Activated CD4-positive, alpha-beta T cell treated with anti-CD3 and anti-CD28 coated beads, Interleukin-2, amount 50 U/mL, for 48 hours (primary cell): ENCODE results near the gene MYLIP.

ENCODE experiments used
- DNase-seq, 2 experiments: peaks; one replicate each; pipeline ENCODE4 v3.0.0-alpha.2; 2020

Gene MYLIP

GRCh38 chr6:16145038-16145437 is 16.2 kb downstream of the MYLIP start:
- no peak for DNase-seq

- no peak for DNase-seq
Measured at GRCh38 chr6:16146028-16146427, 17.1 kb downstream of the MYLIP start.

DNA sequence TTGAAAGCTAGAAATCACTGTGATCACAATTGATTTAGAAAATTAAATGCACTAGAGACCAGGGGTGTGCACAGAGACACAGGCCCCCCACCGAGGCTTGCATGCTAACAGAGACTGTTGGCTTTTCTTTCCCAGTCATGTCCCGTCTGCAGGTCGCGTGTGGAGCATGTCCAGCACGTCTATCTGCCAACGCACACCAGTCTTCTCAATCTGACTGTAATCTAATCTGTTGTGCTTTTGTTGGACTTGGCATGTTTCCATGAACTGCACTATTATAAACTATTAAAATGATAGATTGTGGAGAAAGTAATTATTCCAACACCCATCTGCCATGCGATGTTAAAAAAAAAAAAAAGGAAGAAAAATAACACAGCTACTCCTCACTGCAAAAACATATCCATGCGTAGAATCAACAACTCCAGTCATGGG is 17.7 kb downstream of the MYLIP start:
- no peak for DNase-seq

GRCh38 chr6:16148498-16148897 is 19.6 kb downstream of the MYLIP start:
- DNase-seq, result no peak

- no peak for DNase-seq
Measured at GRCh38 chr6:16149305-16149704, 20.4 kb downstream of the MYLIP start.

DNA sequence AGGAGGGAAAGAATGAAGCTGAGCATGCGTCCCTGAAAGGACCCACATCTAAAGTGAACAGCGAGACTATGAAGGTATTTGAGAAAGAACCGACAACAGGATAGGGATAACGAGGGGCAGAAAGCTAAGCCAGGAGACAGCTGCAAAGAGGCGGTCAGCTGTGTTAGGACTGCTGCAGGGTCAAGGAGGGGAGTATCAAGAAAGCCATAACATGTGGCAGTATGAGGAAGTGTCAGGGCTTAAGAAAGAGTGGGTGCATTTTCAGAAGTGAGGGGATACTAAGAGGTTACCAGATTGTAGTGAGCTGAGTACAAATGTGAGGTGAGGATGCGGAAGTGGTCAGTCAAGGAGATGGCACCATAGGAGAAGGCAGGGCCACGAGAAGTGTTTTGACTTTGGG is 21.2 kb downstream of the MYLIP start:
- DNase-seq, result no peak

DNA sequence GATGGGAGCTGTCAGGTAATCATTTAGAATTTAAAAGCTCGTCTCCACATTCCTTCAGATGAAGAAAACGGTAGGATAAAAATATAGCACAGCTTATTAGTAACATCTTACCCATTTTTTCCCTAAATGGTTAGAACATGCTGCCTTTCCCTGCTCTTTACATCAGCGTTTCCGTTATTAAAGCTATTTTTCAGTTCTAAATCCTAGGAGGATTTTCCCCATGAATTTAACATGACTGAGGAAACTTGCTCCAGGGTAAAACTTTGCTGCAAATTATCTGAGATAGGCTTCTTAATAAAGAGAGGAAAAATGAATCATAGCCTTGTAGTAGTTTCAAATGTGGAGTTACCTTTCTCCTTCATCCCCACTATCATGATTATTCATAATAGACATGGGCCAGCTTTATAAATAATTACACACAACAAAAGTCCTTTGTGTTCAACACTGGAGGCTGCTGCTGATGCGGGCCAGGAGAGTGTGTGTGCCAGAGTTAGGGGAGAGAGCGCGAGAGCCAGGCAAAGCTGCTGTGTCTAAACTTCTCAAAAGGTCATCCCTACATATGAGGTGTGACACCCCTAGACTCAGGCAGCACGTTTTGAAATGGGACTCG is 24.4 kb downstream of the MYLIP start:
- no peak for DNase-seq

GRCh38 chr6:16154904-16155303 is 26.0 kb downstream of the MYLIP start:
- no peak for DNase-seq

GRCh38 chr6:16157492-16157891 is 28.6 kb downstream of the MYLIP start:
- DNase-seq, result no peak

- DNase-seq, result no peak
Measured at GRCh38 chr6:16157909-16158308, 29.0 kb downstream of the MYLIP start.

GRCh38 chr6:16158943-16159557 is 30.2 kb downstream of the MYLIP start:
- DNase-seq, result no peak

GRCh38 chr6:16160794-16161193 is 31.9 kb downstream of the MYLIP start:
- DNase-seq, result no peak

GRCh38 chr6:16162003-16162402 is 33.1 kb downstream of the MYLIP start:
- DNase-seq, result no peak

- no peak for DNase-seq
Measured at GRCh38 chr6:16163066-16163465, 34.2 kb downstream of the MYLIP start.

DNA sequence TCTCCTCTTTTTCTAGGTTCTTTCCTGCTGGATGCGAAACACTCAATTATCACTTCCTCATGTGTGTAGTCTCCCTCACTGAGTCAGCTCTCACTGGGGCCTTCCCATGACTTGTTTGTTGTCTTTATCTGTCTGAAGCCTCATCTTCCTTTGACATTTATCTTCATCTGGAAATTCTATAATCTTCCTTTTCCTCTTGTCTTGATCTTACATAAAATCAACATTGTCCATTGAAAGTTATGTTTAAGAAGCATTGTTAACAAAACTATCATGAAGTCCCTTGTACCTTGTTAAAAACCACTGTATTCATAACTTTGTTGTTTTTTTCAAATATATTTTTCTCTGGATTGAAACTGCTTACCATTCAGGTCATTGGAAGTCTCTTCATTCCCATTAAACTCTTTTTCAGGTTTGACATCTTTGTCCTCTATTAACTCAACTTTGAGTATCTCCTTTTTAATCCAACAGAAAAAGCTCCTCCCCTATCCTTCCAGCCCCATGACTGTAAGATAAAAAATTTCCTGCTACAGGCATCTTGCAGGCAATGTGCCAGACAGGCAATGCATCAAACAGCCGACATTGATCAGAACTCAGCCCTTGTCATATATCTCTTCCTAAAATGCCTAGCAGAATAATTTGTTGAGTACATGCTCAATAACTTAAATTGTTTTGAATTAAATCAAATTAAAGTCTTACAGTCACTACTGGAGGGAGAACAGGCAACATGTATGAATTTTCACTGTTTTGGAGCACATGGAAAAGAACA is 34.8 kb downstream of the MYLIP start:
- DNase-seq, result no peak

DNA sequence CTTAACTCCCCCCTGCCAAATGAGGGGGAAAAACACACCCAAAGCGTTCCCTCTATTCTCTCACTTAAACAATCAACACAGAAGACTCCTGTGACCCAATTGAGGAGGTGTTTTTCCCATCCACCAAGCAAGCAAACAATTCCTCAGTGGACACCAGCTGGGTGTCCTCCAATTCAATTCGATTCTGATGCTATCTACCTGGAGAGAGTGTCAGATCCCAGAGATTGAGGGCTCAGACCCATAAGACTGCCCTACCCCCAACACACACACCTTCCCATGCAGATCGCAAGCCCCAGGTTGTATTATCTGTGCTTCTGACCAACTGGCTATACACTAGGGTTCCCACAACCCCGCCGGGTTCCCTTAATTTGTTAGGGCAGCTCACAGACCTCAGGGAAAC is 36.8 kb downstream of the MYLIP start:
- no peak for DNase-seq

DNA sequence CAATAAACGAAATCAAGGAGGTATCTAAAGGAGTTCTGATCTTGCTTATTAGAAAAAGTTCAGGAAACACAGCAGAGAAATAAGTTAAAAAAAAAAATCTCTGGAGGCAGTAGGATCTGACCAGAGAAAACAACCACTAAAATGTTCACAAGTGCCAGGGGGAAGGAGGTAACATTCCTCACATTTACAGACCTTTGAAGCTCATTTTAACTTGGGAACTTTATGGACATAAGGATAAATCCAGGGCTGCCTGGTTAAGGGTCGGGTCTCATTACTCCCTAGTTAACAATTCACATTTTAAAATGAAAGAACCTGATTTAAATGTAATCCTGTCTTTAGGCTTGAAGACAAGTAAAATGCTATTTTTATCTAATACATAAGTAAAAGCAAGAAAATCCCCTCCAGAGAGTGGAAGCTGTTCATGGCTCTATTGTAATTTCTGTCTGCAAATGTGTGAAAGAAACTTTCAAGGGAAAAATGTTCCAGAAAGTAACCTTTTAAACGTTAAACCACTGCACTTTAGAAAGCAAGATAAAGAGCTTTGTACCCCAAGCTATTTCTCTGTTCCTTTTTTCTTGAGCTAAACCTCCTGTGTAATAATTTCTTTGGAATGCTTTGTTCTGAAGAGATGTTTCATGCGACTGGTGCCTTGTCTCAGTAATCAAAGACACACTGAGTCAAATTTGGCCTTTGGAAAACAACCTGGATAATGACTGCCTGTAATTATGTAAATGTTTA is 38.2 kb downstream of the MYLIP start:
- DNase-seq, result no peak

DNA sequence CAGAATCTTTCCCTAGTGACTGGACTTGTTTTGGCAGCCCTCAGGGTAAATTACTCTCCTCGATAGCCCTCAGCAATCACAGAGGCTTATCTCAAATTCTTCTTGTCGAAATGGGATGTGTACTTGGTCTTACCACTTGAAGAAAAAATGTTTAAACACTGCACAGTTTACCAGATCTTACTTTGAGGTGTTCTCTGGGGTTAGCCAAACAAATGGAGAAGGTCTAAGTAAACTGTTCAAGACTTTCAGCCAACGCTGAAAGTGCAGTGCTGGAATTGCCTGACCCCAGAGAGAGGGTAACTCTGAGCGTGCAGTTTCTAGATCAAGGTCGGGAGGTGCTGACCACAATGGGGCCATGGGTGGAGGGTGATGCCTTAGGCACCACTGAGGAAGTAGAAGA is 39.2 kb downstream of the MYLIP start:
- DNase-seq, result no peak

GRCh38 chr6:16168858-16169257 is 40.0 kb downstream of the MYLIP start:
- no peak for DNase-seq

DNA sequence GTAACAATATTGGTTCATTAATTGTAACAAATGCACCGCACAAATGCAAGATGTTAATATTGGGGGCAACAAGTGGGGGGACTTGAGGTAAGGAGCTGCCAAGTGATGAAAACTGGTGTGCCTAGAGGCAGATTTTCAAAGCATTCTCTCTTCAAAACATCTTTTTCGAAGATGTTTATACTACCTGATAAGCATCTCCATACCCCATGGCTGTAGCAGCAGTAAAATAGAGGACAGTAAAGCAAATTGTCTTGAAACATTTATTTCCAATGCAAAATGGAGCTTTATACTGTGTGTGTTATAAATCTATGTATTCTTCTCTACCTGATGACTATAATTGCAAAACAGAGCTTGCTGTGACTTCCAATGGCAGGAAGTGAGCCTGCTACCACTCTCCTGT is 42.5 kb downstream of the MYLIP start:
- DNase-seq, result no peak

DNA sequence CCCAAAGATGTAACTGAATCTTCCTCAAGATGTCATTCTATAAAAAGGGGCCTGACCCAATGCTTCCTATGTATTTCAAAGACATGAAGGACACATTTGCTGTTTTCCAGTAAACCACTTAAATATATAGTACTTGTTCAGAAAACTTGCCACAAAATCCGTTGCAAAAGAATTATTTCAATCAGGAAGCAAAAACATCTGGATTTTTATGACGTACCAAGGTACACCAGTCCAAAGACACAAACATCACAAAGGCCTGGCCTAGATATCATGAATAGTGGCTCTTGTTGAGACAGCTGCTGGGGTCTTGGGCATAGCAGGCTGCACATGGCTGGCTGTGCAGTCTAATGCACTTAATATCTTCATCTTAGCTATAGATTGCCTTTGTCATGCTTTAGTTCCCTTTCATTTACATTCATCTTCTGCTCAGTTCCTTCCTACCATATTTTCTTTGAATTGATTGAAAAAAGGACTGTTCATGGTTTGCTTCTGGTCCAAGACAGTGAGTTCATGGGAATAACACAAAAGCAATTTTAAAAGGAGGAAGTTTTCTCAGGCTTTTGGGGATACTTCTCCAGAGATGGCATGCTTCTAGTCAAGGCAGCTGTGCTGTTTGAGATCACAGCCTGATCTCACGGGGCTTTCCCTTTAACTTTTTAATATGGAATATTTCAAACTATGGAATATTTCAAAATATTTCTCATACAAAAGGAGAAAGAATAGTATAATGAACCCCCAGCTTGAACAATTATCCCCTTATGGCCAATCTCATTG is 44.5 kb downstream of the MYLIP start:
- no peak for DNase-seq

DNA sequence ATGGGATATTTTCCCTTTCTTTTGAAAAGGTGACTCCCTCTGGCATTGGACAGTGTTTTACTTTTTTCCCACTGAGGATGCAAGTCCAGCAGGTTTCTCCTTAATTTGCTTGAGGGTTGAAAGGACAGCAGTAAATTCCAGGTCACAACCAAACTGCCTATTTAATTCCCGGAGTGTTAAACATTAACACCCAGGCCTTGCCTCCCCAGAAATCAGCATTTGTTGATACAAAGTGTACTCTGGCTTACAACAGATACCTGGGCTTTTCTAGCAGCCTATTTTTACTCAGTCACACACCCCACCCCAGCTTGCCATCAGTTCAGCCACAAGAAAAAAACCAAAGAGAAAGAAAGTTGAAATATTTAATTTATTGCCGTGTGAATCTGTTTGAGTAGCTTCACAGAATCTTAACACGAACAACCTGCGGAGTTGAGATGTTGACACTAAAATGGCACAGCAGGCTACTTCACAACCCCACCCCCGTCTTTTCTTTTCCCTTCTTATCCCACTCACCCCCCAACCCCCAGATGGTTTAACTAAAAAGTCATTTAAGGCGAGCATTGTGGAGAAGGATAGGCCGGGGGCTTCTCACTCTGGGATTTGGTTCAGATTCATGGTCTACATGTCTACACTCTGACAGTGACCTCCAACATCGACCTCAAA is 45.7 kb downstream of the MYLIP start:
- DNase-seq, result no peak
